Measurements from ENCODE around the gene ADGRG4.
"Not testable (repeated sequence)": the region's sequence is repeated elsewhere in the genome, so short reads cannot be mapped to it uniquely, and the experiment has no call there.

Gene ADGRG4

GRCh38 chrX:136386173-136386572 lies 85.4 kb downstream of the ADGRG4 start:
- DNase-seq (ENCODE audit: low spot score): no peak
- no peak for FAIRE-seq

- DNase-seq (ENCODE audit: low spot score): no peak
- FAIRE-seq: no peak
Measured at GRCh38 chrX:136386826-136387225, 86.1 kb downstream of the ADGRG4 start.

GRCh38 chrX:136387951-136388502 lies 87.3 kb downstream of the ADGRG4 start:
- DNase-seq (ENCODE audit: low spot score) (no peak), FAIRE-seq (no peak)

- FAIRE-seq (no peak), DNase-seq (ENCODE audit: low spot score) (no peak)
Measured at GRCh38 chrX:136390921-136391320, 90.2 kb downstream of the ADGRG4 start.

- no peak for FAIRE-seq
Measured at GRCh38 chrX:136395271-136395670, 94.5 kb downstream of the ADGRG4 start.

GRCh38 chrX:136397001-136397400 lies 96.2 kb downstream of the ADGRG4 start:
- DNase-seq (ENCODE audit: low spot score) (no peak), FAIRE-seq (no peak)

More at GRCh38 chrX:136395271-136395670, 94.5 kb downstream of the ADGRG4 start:
- DNase-seq (ENCODE audit: low spot score): no peak

- FAIRE-seq: no peak
- DNase-seq (ENCODE audit: low spot score): no peak
Measured at GRCh38 chrX:136405126-136405525, 104.4 kb downstream of the ADGRG4 start.

GRCh38 chrX:136417806-136418205 lies 117.0 kb downstream of the ADGRG4 start:
- DNase-seq (ENCODE audit: low spot score) (no peak), FAIRE-seq (no peak)

GRCh38 chrX:136421338-136421737 lies 120.6 kb downstream of the ADGRG4 start:
- DNase-seq (ENCODE audit: low spot score) (no peak), FAIRE-seq (no peak)

- DNase-seq (ENCODE audit: low spot score): no peak
- no peak for FAIRE-seq
Measured at GRCh38 chrX:136423724-136424123, 123.0 kb downstream of the ADGRG4 start.

GRCh38 chrX:136425996-136426395 lies 125.2 kb downstream of the ADGRG4 start:
- no peak for DNase-seq (ENCODE audit: low spot score)
- no peak for FAIRE-seq

- no peak for FAIRE-seq
- no peak for DNase-seq (ENCODE audit: low spot score)
Measured at GRCh38 chrX:136431625-136432024, 130.9 kb downstream of the ADGRG4 start.

- no peak for DNase-seq (ENCODE audit: low spot score)
- FAIRE-seq: no peak
Measured at GRCh38 chrX:136437774-136438173, 137.0 kb downstream of the ADGRG4 start.

GRCh38 chrX:136438192-136438591 lies 137.4 kb downstream of the ADGRG4 start:
- FAIRE-seq (no peak), DNase-seq (ENCODE audit: low spot score) (no peak)

- FAIRE-seq; DNase-seq (ENCODE audit: low spot score): not testable (repeated sequence)
Measured at GRCh38 chrX:136445674-136446073, 144.9 kb downstream of the ADGRG4 start.

GRCh38 chrX:136446208-136446607 lies 145.4 kb downstream of the ADGRG4 start:
- no peak for DNase-seq (ENCODE audit: low spot score)
- no peak for FAIRE-seq

GRCh38 chrX:136447308-136447707 lies 146.5 kb downstream of the ADGRG4 start:
- FAIRE-seq (no peak), DNase-seq (ENCODE audit: low spot score) (no peak)

GRCh38 chrX:136447968-136448367 lies 147.2 kb downstream of the ADGRG4 start:
- no peak for FAIRE-seq
- no peak for DNase-seq (ENCODE audit: low spot score)

- FAIRE-seq (no peak), DNase-seq (ENCODE audit: low spot score) (no peak)
Measured at GRCh38 chrX:136450050-136450830, 149.5 kb downstream of the ADGRG4 start.

- DNase-seq (ENCODE audit: low spot score): no peak
- FAIRE-seq: no peak
Measured at GRCh38 chrX:136452614-136453013, 151.9 kb downstream of the ADGRG4 start.

GRCh38 chrX:136453114-136453513 lies 152.4 kb downstream of the ADGRG4 start:
- FAIRE-seq (no peak), DNase-seq (ENCODE audit: low spot score) (no peak)

GRCh38 chrX:136453771-136454170 lies 153.0 kb downstream of the ADGRG4 start:
- FAIRE-seq (no peak), DNase-seq (ENCODE audit: low spot score) (no peak)

GRCh38 chrX:136456133-136456532 lies 155.4 kb downstream of the ADGRG4 start:
- FAIRE-seq: no peak

More at GRCh38 chrX:136456133-136456532, 155.4 kb downstream of the ADGRG4 start:
- no peak for DNase-seq (ENCODE audit: low spot score)
